Measurements from ENCODE around the gene IPCEF1.

- no peak for TF ChIP-seq EZH2phosphoT487 (IDR thresholded peaks at IDR 0.05; ENCODE audit: insufficient read depth, low read depth)
- no peak for TF ChIP-seq EZH2 (IDR thresholded peaks at IDR 0.05; ENCODE audit: insufficient read depth, poor library complexity, severe bottlenecking)
Measured at GRCh38 chr6:154252678-154253077, 103.9 kb downstream of the IPCEF1 start.

Data from GM23248 (cell line).